ENCODE measurements around the gene PMPCA.

DNA sequence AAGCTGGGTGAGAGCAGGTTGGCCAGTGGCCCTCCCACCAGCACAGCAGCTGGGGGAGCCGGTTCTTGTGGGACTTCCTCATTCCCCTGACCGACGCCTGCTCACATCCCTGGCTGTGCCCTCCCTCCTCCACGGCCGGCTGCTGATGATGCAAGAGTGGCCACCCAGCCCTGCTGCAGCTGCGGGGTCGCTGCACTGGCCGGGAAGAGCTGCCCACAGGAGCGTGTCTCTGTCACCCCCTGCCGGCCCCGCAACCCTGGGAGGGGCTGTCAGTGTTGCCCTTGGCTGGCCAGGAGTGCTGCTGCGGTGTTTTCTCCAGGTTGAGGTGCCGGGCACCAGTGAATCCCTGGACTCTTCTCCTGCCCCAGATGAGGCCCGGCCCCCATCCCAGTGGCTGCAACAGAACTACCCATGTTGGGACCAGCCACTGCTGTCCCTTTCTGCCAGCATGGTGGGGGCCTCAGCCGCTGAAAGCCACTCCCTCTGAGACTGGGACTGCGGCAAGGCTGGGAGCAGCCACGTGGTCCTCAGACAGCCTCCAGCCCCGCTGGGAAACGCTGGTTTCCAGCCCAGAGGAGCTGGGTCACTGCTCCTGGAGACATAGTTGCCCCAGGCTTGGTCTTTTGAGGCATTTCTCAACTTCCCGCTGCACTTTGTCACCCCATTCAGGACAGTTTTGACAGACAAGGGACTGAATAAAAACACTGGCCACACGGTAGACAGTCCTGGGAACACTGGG, 37.7 kb upstream of the PMPCA start:
- TF ChIP-seq, protein P1, sequence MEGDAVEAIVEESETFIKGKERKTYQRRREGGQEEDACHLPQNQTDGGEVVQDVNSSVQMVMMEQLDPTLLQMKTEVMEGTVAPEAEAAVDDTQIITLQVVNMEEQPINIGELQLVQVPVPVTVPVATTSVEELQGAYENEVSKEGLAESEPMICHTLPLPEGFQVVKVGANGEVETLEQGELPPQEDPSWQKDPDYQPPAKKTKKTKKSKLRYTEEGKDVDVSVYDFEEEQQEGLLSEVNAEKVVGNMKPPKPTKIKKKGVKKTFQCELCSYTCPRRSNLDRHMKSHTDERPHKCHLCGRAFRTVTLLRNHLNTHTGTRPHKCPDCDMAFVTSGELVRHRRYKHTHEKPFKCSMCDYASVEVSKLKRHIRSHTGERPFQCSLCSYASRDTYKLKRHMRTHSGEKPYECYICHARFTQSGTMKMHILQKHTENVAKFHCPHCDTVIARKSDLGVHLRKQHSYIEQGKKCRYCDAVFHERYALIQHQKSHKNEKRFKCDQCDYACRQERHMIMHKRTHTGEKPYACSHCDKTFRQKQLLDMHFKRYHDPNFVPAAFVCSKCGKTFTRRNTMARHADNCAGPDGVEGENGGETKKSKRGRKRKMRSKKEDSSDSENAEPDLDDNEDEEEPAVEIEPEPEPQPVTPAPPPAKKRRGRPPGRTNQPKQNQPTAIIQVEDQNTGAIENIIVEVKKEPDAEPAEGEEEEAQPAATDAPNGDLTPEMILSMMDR (IDR thresholded peaks at IDR 0.05 in 2 of 3, conservative IDR thresholded peaks at IDR 0.05 in 1 of 3; ENCODE audit: borderline replicate concordance in 1 of 3, insufficient read depth in 1 of 3, low read depth in 2 of 3, low read length in 2 of 3), result no peak
- TF ChIP-seq POLR2AphosphoS5 (IDR thresholded peaks at IDR 0.05; ENCODE audit: low read depth, low read length) (no peak), CEBPB (IDR thresholded peaks at IDR 0.05; ENCODE audit: low read depth) (no peak), YY1 (IDR thresholded peaks at IDR 0.05; ENCODE audit: extremely low read depth, insufficient replicate concordance, low read depth, low read length) (no peak), RAD21 (IDR thresholded peaks at IDR 0.05; ENCODE audit: low read depth) (no peak), EZH2 (IDR thresholded peaks at IDR 0.05) (no peak), POLR2A (IDR thresholded peaks at IDR 0.05; ENCODE audit: borderline replicate concordance, extremely low read depth, insufficient read depth, insufficient read length) (no peak), EZH2phosphoT487 (IDR thresholded peaks at IDR 0.05; ENCODE audit: borderline replicate concordance) (no peak), JUND (IDR thresholded peaks at IDR 0.05) (no peak), SRF (IDR thresholded peaks at IDR 0.05; ENCODE audit: low read depth) (no peak), SP1 (IDR thresholded peaks at IDR 0.05; ENCODE audit: low read depth) (no peak)
- TF ChIP-seq, protein P2, sequence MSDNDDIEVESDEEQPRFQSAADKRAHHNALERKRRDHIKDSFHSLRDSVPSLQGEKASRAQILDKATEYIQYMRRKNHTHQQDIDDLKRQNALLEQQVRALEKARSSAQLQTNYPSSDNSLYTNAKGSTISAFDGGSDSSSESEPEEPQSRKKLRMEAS (IDR thresholded peaks at IDR 0.05), result no peak
- TF ChIP-seq, protein P3, sequence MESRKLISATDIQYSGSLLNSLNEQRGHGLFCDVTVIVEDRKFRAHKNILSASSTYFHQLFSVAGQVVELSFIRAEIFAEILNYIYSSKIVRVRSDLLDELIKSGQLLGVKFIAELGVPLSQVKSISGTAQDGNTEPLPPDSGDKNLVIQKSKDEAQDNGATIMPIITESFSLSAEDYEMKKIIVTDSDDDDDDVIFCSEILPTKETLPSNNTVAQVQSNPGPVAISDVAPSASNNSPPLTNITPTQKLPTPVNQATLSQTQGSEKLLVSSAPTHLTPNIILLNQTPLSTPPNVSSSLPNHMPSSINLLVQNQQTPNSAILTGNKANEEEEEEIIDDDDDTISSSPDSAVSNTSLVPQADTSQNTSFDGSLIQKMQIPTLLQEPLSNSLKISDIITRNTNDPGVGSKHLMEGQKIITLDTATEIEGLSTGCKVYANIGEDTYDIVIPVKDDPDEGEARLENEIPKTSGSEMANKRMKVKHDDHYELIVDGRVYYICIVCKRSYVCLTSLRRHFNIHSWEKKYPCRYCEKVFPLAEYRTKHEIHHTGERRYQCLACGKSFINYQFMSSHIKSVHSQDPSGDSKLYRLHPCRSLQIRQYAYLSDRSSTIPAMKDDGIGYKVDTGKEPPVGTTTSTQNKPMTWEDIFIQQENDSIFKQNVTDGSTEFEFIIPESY (IDR thresholded peaks at IDR 0.05; ENCODE audit: extremely low read depth, insufficient replicate concordance, low read length), result no peak
